ENCODE measurements around the gene CHST13. TPM values are rescaled to one million over a fixed set of nuclear protein-coding genes. Genes with fewer than 3 reads are reported as not detected.

CHST13 gene
- polyA plus RNA-seq, 1 experiment: not detected

DNA sequence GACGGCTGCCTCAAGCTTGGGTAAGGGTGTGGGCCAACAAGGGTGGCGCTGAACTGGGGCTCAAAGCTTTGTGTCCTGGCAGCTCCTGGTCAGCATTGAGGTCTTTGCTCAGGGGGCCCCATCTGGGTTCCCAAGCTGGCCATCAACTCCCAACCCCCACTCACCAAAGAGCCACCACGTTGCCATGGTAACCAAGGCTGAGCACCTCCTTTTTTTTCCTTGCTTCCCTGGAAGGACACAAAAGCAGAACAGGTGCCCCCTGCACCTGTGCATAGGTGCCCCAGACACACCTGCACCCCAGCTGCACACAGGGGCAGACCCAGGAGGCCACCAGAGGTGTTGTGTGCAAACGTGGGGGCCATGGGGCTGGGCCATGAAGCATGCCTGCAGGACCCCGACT is 22.9 kb upstream of the CHST13 start:
- POLR2A ChIA-PET: no interaction called here
- Histone ChIP-seq H3K27me3 (ENCODE audit: control insufficient read depth, insufficient read depth, low read length) (peaks cover 4% of the 10 kb centered on the region), H3K4me3 (ENCODE audit: low read depth, low read length) (no peak overlapping the region), H3K36me3 (ENCODE audit: control insufficient read depth, insufficient read depth, low read length) (no peaks in the 10 kb centered on the region)
- no peak for DNase-seq (ENCODE audit: low read depth)
- TF ChIP-seq, protein P1, sequence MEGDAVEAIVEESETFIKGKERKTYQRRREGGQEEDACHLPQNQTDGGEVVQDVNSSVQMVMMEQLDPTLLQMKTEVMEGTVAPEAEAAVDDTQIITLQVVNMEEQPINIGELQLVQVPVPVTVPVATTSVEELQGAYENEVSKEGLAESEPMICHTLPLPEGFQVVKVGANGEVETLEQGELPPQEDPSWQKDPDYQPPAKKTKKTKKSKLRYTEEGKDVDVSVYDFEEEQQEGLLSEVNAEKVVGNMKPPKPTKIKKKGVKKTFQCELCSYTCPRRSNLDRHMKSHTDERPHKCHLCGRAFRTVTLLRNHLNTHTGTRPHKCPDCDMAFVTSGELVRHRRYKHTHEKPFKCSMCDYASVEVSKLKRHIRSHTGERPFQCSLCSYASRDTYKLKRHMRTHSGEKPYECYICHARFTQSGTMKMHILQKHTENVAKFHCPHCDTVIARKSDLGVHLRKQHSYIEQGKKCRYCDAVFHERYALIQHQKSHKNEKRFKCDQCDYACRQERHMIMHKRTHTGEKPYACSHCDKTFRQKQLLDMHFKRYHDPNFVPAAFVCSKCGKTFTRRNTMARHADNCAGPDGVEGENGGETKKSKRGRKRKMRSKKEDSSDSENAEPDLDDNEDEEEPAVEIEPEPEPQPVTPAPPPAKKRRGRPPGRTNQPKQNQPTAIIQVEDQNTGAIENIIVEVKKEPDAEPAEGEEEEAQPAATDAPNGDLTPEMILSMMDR (IDR thresholded peaks at IDR 0.05; ENCODE audit: insufficient read depth, low read depth, low read length): no peak
- CTCF ChIA-PET: no interaction called here

DNA sequence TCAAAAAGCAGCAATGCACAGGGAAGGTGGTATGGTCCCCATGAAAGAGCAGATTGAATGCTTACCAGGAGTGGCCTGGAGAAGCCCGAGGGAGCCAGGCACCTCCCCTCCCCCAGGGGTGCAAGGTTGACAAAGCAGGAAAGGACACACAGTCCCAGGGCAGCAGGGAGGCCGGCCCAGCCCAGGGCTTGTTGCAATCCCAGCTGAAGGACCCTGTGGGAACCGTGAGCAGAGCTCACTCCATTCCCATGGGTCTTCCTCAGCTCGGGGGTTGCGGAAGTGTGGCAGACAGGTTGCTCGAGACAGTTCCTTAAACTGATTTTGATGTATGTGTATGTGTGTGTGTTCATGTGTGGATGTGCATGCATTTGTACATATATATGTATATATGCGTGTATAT is 22.2 kb upstream of the CHST13 start:
- Histone ChIP-seq H3K36me3 (ENCODE audit: control insufficient read depth, insufficient read depth, low read length) (no peaks in the 10 kb centered on the region), H3K27me3 (ENCODE audit: control insufficient read depth, insufficient read depth, low read length) (peaks cover 4% of the 10 kb centered on the region), H3K4me3 (ENCODE audit: low read depth, low read length) (no peak overlapping the region)
- ChIA-PET POLR2A (no interaction called here), CTCF (no interaction called here)
- no peak for DNase-seq (ENCODE audit: low read depth)
- TF ChIP-seq, protein P1 (IDR thresholded peaks at IDR 0.05; ENCODE audit: insufficient read depth, low read depth, low read length): no peak

DNA sequence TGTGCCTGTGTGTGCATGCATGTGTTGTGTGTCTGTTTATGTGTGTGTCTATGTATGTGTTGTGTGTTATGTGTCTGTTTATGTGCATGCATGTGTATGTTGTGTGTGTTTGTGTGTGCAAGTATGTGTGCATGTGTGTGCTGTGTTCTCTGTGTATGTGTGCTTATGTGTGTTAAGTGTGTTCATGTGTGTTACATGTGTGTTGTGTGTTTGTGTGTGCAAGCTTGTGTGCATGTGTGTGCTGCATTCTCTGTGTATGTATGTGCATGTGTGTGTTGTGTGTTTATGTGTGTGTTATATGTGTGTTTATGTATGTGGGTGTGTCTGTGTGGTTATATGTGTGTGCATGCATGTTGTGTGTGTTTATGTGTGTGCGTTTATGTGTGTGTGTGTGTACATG is 21.3 kb upstream of the CHST13 start:
- DNase-seq (ENCODE audit: low read depth): no peak
- H3K4me3 ChIP-seq (ENCODE audit: low read depth, low read length): no peak overlapping the region
- ChIA-PET CTCF (no interaction called here), POLR2A (no interaction called here)
- no peaks in the 10 kb centered on the region for H3K36me3 ChIP-seq (ENCODE audit: control insufficient read depth, insufficient read depth, low read length)
- H3K27me3 ChIP-seq (ENCODE audit: control insufficient read depth, insufficient read depth, low read length): peaks cover 2% of the 10 kb centered on the region; the same call in 1 of the 2 replicates
- TF ChIP-seq, protein P1 (IDR thresholded peaks at IDR 0.05; ENCODE audit: insufficient read depth, low read depth, low read length): no peak

DNA sequence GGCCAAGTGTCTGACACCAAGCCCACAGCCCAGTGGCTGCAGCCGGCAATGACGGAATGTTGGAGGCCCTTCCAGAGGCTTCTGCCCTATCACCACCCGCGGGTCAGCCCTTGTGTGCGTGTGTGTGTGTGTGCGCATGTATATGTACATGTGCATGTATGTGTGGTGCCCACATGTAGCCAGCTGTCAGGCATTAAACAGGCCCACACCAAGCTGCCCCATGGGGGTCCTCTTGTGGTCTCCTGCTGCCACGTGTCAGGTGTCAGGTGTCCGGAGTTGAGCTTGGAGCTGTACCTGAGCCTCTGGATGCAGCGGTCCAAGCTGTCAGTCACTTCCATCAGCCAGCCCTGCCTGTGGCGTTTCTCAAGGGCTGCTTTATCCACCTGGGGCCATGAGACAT is 20.3 kb upstream of the CHST13 start:
- TF ChIP-seq, protein P1 (IDR thresholded peaks at IDR 0.05; ENCODE audit: insufficient read depth, low read depth, low read length): no peak
- POLR2A ChIA-PET: no interaction called here
- DNase-seq (ENCODE audit: low read depth): no peak
- Histone ChIP-seq H3K4me3 (ENCODE audit: low read depth, low read length) (no peak overlapping the region), H3K27me3 (ENCODE audit: control insufficient read depth, insufficient read depth, low read length) (peaks cover 2% of the 10 kb centered on the region; the same call in 1 of the 2 replicates), H3K36me3 (ENCODE audit: control insufficient read depth, insufficient read depth, low read length) (no peaks in the 10 kb centered on the region)
- CTCF ChIA-PET: no interaction called here

DNA sequence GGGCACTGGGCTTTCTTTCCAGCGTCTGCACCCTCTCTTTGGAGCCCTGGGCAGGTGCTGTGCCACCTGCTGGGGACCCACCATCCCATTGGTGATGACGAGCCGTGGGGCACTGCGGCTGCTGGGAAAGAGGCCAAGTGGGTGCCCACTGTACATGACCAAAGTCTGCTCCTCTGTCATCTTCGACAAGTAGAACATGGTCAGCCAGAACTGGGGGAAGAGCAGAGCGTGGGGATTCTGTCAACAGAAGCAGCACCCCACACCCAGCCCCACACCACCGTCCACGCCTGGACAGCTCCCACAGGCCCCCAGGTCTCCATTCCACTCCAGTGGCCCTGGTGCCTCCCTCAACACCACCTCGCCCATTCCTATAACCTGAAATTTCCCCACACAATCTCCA is 16.1 kb upstream of the CHST13 start:
- ChIA-PET POLR2A (no interaction called here), CTCF (interaction anchor here (1.8 to 2.8 kb wide), 2 partner anchors 15 kb away, joined by 6 to 14 read pairs; partner anchors contain the start of gene CHST13)
- Histone ChIP-seq H3K27me3 (ENCODE audit: control insufficient read depth, insufficient read depth, low read length) (peaks cover 2% of the 10 kb centered on the region), H3K4me3 (ENCODE audit: low read depth, low read length) (no peak overlapping the region), H3K36me3 (ENCODE audit: control insufficient read depth, insufficient read depth, low read length) (no peaks in the 10 kb centered on the region)
- TF ChIP-seq, protein P1 (IDR thresholded peaks at IDR 0.05; ENCODE audit: insufficient read depth, low read depth, low read length): no peak
- no peak for DNase-seq (ENCODE audit: low read depth)
